NT2/D1 (cell line): ENCODE measurements around the gene DTD1.

Experiments used
- SUZ12 ChIP-seq: IDR thresholded peaks from 2 replicates; pipeline ENCODE4 v1.6.1; 2011; ENCODE audit not compliant: insufficient read length, insufficient read depth; ENCODE audit errors: extremely low read depth
- YY1 ChIP-seq: IDR thresholded peaks from 2 replicates; pipeline ENCODE4 v1.6.1; 2011; ENCODE audit not compliant: insufficient read length, insufficient read depth
- ZNF274 ChIP-seq: IDR thresholded peaks from 2 replicates; pipeline ENCODE4 v1.6.1; 2011; ENCODE audit warnings: mild to moderate bottlenecking, low read depth, low read length

GRCh38 chr20:18571009-18571408, 16.8 kb upstream of the DTD1 start:
- no peak for TF ChIP-seq ZNF274
- TF ChIP-seq SUZ12, result no peak
- TF ChIP-seq YY1, result no peak
